Stimulated activated CD4-positive, alpha-beta T cell treated with anti-CD3 and anti-CD28 coated beads, Interleukin-12 subunit alpha, Interleukin-12 subunit beta, amount 100 ng/mL, for 24 hours (primary cell): Measurements from ENCODE around the gene SMOC2.
"Not testable (repeated sequence)": the region's sequence is repeated elsewhere in the genome, so short reads cannot be mapped to it uniquely, and the experiment has no call there.

ENCODE experiments used
- DNase-seq, 2 experiments: peaks; one replicate each; pipeline ENCODE4 v3.0.0-alpha.2; 2020; ENCODE audit warnings: low read depth in 2 of 2

Gene SMOC2

DNA sequence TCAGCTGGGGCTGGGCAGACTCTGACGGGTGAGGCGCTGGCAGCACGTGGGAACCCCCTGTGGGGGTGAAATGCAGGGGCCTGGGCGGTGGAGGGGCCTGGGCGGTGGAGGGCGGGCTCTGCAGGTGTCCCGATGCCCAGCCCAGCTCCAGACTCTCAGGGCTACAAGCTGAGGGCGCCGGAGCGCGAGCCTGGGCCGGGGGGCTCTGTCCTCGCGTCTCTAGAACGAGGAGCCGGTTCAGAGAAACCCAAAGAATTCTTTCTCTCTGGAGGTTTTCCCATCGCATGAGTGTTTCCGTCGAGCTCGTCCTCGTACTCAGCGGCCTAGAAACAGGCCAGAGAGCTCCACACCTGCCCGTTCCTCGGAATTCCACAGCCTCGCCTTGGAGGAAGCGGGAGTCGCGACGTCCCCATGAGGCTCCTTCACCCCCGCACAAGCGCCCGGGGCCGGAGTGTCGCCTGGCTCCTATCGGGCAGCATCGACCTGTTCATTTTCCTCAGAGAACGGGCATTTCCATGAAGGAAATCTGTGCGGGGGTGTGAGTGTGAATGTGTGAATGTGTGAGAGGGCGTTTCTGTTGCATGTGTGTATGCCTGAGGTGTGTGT lies 76.9 kb downstream of the SMOC2 start:
- DNase-seq: no peak

- no peak for DNase-seq
Observed at GRCh38 chr6:168518348-168518745, 77.4 kb downstream of the SMOC2 start.

GRCh38 chr6:168518867-168519266 lies 77.9 kb downstream of the SMOC2 start:
- no peak for DNase-seq

GRCh38 chr6:168520233-168520632 lies 79.2 kb downstream of the SMOC2 start:
- DNase-seq: no peak

GRCh38 chr6:168524571-168525001 lies 83.6 kb downstream of the SMOC2 start:
- DNase-seq: no peak

- no peak for DNase-seq
Observed at GRCh38 chr6:168525114-168525513, 84.1 kb downstream of the SMOC2 start.

DNA sequence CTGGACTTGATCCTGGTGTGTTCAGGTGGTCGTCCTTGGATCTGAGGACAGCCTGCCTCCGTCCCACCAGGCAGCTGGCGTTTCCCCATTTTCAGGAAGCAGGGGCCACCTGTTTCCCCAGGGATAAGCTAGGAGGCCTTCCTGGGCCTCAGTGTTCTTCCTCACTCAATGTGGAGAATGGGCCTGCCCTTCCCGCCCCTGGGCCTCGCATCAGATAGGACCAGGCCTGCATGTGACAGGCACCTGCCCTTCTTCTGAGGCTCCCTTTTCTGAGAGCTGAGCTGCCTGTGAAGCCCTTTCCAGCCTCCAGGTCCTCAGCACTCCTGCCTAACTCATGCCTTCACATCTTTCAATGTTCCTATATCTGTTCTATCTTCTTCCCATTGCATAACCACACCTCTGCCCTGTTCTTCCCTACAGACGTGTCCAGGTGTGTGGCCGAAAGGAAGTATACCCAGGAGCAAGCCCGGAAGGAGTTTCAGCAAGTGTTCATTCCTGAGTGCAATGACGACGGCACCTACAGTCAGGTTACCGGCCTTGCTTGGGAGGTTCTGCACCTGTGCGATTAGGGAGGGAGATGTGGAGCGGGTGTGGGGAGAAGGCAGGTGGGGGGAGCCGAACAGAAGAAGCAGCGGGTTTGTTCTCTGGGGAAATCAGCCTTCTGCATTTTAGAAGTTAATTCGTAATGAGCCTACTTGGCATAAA lies 85.1 kb downstream of the SMOC2 start:
- no peak for DNase-seq

- DNase-seq: no peak
Observed at GRCh38 chr6:168526841-168527281, 85.9 kb downstream of the SMOC2 start.

- no peak for DNase-seq
Observed at GRCh38 chr6:168527451-168528210, 86.6 kb downstream of the SMOC2 start.

GRCh38 chr6:168528474-168529095 lies 87.6 kb downstream of the SMOC2 start:
- no peak for DNase-seq

DNA sequence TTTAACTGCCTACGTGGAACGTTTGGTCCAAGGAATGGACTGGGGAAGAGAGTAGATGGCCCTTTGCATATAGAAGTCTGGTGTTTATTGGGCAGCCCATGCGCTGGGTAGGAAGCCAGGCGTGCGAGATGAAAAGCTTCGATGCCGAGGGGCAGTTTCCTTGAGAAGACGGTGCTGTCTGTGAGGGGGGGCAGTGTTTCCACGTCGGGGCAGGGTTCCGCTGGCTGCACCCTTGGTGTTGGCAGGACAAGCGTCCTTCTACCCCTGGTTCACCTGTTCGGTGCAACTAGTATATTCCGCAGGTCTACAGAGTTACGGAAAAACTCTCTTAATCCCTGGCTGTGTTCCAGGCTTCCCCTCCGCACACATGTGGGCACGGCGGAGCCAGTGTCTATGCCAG lies 88.2 kb downstream of the SMOC2 start:
- no peak for DNase-seq

- DNase-seq: no peak
Observed at GRCh38 chr6:168530653-168531071, 89.7 kb downstream of the SMOC2 start.

DNA sequence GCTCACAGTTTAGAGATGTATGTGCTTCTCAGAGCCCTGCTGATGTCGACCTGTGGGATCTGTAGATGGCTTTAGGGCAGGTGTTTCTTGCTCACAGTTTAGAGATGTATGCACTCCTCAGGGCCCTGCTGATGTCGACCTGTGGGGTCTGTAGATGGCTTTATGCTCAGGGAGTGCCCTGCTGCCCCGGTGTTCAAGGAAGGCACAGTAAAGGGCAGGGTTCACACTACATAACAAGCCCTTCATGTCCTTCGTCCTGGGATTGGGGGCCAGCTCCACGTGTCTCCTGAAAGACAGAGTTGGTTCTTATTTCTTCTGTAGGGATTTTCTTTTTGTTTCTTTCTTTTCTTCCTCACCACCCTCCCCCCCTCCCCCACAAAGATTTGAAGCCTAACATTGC lies 91.1 kb downstream of the SMOC2 start:
- no peak for DNase-seq

DNA sequence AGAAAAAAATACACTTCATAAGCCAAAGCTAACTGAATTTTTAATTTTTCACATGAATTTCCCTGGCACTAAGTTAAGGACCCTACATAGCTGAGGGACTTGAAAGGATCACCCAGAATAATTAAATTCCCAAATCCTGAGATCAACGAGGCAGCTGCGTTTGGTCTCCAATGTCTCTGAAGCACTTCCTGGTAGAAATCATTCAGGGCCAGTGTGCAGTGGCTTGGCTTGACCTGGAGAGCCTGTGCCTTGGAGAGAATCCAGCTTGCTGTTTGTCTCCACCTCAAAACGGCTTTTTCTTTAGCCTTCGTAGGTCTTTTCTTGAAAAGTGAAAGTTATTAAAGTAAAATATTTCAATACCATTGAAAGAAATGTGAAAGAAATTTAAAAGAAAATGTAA lies 92.4 kb downstream of the SMOC2 start:
- DNase-seq: no peak

- DNase-seq: no peak
Observed at GRCh38 chr6:168534265-168534664, 93.3 kb downstream of the SMOC2 start.

DNA sequence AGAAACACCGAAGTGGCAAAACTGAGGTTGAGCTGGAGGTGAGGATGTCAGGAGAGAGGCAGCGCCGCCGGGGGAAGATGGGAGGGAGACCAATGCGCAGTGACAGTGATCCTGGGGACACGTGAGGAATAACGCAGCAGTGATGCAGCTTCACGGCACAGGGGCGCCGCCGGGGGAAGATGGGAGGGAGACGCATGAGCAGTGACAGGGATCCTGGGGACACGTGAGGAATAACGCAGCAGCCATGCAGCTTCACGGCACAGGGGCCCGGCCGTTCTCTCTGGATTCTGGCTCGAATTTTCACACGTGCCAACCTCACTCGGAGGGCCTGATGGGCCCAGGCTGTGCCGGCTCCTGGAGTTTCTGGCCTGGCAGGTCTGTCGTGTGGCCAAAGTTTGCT lies 94.7 kb downstream of the SMOC2 start:
- no peak for DNase-seq

GRCh38 chr6:168536196-168536595 lies 95.2 kb downstream of the SMOC2 start:
- no peak for DNase-seq

- no peak for DNase-seq
Observed at GRCh38 chr6:168536665-168537539, 95.9 kb downstream of the SMOC2 start.

DNA sequence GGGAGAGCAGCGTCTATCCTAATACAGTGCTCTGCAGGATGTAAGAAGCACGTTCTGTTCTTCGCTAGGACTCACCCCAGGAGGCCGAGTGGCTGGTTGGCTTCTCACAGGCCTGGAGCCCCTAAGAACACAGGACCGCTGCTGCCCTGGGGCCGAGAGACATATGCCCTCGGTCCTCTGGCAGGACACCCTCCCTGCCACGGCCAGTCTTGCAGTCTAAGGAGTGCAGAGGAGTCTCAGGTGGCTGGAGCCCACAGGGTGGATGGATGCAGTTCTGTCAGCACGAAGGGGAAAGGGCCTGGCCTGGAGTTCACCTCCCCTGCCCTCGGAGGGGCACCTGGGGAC lies 96.5 kb downstream of the SMOC2 start:
- DNase-seq: no peak

- DNase-seq: not testable (repeated sequence)
Observed at GRCh38 chr6:168538188-168538891, 97.4 kb downstream of the SMOC2 start.
